HG02852 (cell line): Measurements from ENCODE around the gene ATAD1.
"Not testable (repeated sequence)": the region's sequence is repeated elsewhere in the genome, so short reads cannot be mapped to it uniquely, and the experiment has no call there.

Experiments used
- ATAC-seq: cut with Tn5 transposase; IDR thresholded peaks from one replicate; pipeline ENCODE4 v1.9.1; 2021; ENCODE audit warnings: mild to moderate bottlenecking, moderate library complexity; ENCODE audit not compliant: unreplicated experiment

The ATAD1 gene

GRCh38 chr10:87846711-87847110 is 28.7 kb upstream of the ATAD1 start:
- not testable (repeated sequence) for ATAC-seq

- no peak for ATAC-seq
Measured at GRCh38 chr10:87846023-87846422, 28.0 kb upstream of the ATAD1 start.

GRCh38 chr10:87845624-87845998 is 27.6 kb upstream of the ATAD1 start:
- ATAC-seq: no peak

- ATAC-seq: no peak
Measured at GRCh38 chr10:87844837-87845623, 27.0 kb upstream of the ATAD1 start.

- ATAC-seq: no peak
Measured at GRCh38 chr10:87843714-87844113, 25.7 kb upstream of the ATAD1 start.

- ATAC-seq: no peak
Measured at GRCh38 chr10:87842776-87843497, 24.9 kb upstream of the ATAD1 start.

- no peak for ATAC-seq
Measured at GRCh38 chr10:87842220-87842641, 24.2 kb upstream of the ATAD1 start.

GRCh38 chr10:87841186-87841585 is 23.2 kb upstream of the ATAD1 start:
- ATAC-seq: no peak

- no peak for ATAC-seq
Measured at GRCh38 chr10:87838650-87839049, 20.6 kb upstream of the ATAD1 start.

GRCh38 chr10:87837445-87837844 is 19.4 kb upstream of the ATAD1 start:
- ATAC-seq: no peak

- no peak for ATAC-seq
Measured at GRCh38 chr10:87836098-87836497, 18.1 kb upstream of the ATAD1 start.

- ATAC-seq: no peak
Measured at GRCh38 chr10:87829986-87830729, 12.1 kb upstream of the ATAD1 start.

GRCh38 chr10:87829051-87829450 is 11.0 kb upstream of the ATAD1 start:
- not testable (repeated sequence) for ATAC-seq

- ATAC-seq: no peak
Measured at GRCh38 chr10:87827681-87828080, 9.7 kb upstream of the ATAD1 start.

- ATAC-seq: no peak
Measured at GRCh38 chr10:87826653-87827052, 8.6 kb upstream of the ATAD1 start.

GRCh38 chr10:87819289-87819585 is 1.2 kb upstream of the ATAD1 start:
- ATAC-seq: no peak

GRCh38 chr10:87818505-87819288 is 671 bp upstream of the ATAD1 start:
- ATAC-seq: peak; percentile 54

- ATAC-seq: no peak
Measured at GRCh38 chr10:87816898-87817608, 973 bp downstream of the ATAD1 start.

- no peak for ATAC-seq
Measured at GRCh38 chr10:87816163-87816897, 1.7 kb downstream of the ATAD1 start.
